ENCODE results near the gene PLA2G4E.

GRCh38 chr15:42032376-42033213 is 11.8 kb upstream of the PLA2G4E start:
- no peak for TF ChIP-seq REST (IDR thresholded peaks at IDR 0.05; ENCODE audit: insufficient read depth in 1 of 2, low read depth in 2 of 2, low read length in 1 of 2)
- TF ChIP-seq CTCF (IDR thresholded peaks at IDR 0.05): no peak
- TF ChIP-seq POLR2AphosphoS5 (IDR thresholded peaks at IDR 0.05; ENCODE audit: low read depth, low read length): no peak
